ENCODE data around the gene RIN1. TPM values are rescaled to one million over a fixed set of nuclear protein-coding genes. Genes with fewer than 3 reads are reported as not detected.

The RIN1 gene
- total RNA-seq, 3 donors from 2014 or later (not counting 1 experiment from before 2014, with no cell fraction given) = 1.3 to 7.9 (median 2.5) TPM

- H3K27ac Mint-ChIP-seq = no peak overlapping the region
- H3K36me3 ChIP-seq (ENCODE audit: control insufficient read depth, insufficient read depth, low read length) = no peaks in the 10 kb centered on the region
- no peaks in the 10 kb centered on the region for H3K27me3 ChIP-seq (ENCODE audit: control insufficient read depth, insufficient read depth, low read length)
- H3K9me3 Mint-ChIP-seq = no peaks in the 10 kb centered on the region
- DNase-seq (no peak), ATAC-seq (peak in 1 of 3 donors; percentile 31)
- H3K36me3 Mint-ChIP-seq = no peaks in the 10 kb centered on the region
- H3K4me3 Mint-ChIP-seq = no peak overlapping the region
- H3K4me1 ChIP-seq (ENCODE audit: control insufficient read depth, insufficient read depth, low read length) = no peaks in the 10 kb centered on the region
- H3K27ac ChIP-seq (ENCODE audit: low read length) = no peak overlapping the region
- peaks cover 0 to 7% of the 10 kb centered on the region in 2 donors for H3K27me3 Mint-ChIP-seq (ENCODE audit: low read depth in 2 of 2)
- TF ChIP-seq CTCF (IDR thresholded peaks at IDR 0.05) = no peak
- H3K4me1 Mint-ChIP-seq = no peaks in the 10 kb centered on the region
- H3K4me3 ChIP-seq (ENCODE audit: low read length) = no peak overlapping the region
- 96% methylated on average over 6 of the region's 6 CpGs for WGBS (ENCODE audit: insufficient coverage)
- intact Hi-C loops (cut with micrococcal nuclease) = no loop called here
- no peaks in the 10 kb centered on the region for H3K9me3 ChIP-seq (ENCODE audit: control insufficient read depth, insufficient read depth, low read length)
Observed at GRCh38 chr11:66365166-66365565, 28.9 kb upstream of the RIN1 start.

DNA sequence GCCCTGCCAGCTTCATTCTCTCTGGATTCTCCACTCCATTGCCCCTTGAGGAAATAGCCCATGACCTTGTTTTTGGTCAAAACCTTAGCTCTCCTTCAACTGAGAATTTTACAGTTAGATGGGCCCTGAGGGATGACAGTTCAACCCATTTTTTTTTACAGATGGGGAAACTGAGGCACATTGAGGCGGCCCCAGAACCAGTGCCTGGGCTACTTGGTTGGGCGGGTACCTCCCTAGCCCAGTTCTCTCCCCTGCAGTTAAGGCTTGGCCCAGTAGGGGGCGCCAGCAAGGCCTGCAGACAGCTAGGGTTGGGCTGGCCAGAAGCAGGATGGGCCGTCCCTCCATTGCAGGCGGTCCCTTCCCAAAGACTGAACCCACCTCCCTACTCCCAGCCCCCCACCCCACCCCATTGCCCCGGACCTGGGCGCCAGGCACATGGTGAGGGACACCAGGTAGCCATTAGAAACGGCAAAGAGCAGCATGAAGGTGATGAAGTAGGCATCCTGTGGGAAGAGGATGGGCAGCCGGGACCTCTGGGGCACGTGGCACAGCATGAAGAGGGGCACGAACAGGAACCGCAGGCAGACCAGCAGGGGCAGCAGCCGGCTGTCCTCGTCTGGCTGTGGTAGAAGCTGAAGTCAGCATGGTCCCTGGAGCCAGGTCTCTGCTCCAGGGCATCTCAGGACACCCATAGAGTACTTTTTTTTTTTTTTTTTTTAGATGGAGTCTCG, 27.7 kb upstream of the RIN1 start:
- Mint-ChIP-seq H3K4me3 (no peak overlapping the region), H3K36me3 (no peaks in the 10 kb centered on the region), H3K9me3 (no peaks in the 10 kb centered on the region), H3K27me3 (ENCODE audit: low read depth in 2 of 2) (peaks cover 0 to 2% of the 10 kb centered on the region in 2 donors), H3K4me1 (no peaks in the 10 kb centered on the region), H3K27ac (no peak overlapping the region)
- peak; percentile 67 for TF ChIP-seq CTCF (IDR thresholded peaks at IDR 0.05)
- WGBS (ENCODE audit: insufficient coverage) = 85% methylated on average over 13 of the region's 15 CpGs
- intact Hi-C loops (cut with micrococcal nuclease) = no loop called here
- no peak overlapping the region for H3K27ac ChIP-seq (ENCODE audit: low read length)
- H3K4me1 ChIP-seq (ENCODE audit: control insufficient read depth, insufficient read depth, low read length) = no peaks in the 10 kb centered on the region
- ATAC-seq = peak; percentile 58 to 75 (median 60)
- H3K9me3 ChIP-seq (ENCODE audit: control insufficient read depth, insufficient read depth, low read length) = no peaks in the 10 kb centered on the region
- H3K4me3 ChIP-seq (ENCODE audit: low read length) = no peak overlapping the region
- no peaks in the 10 kb centered on the region for H3K36me3 ChIP-seq (ENCODE audit: control insufficient read depth, insufficient read depth, low read length)
- no peaks in the 10 kb centered on the region for H3K27me3 ChIP-seq (ENCODE audit: control insufficient read depth, insufficient read depth, low read length)
- DNase-seq = peak; percentile 58 to 74

DNA sequence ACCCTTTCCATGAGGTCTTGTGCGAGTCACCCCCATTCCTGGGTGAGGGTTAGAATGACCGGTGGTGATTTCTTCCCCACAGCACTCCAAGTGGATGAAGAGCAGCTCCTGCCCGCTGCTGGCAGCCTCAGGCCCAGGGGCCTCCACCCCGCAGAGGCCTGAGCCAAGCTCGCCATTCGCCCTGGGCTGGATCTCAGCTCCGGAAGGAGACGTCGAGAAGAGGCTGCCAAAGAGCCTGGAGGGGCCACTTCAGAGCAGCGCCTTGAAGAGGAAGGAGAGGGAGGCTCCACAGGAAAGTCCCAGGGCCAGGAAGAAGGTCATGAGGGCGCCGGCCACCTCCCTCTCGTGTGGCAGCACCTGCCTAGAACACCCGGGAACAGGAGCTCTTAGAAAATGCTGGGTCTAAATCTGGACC, 27.0 kb upstream of the RIN1 start:
- Mint-ChIP-seq H3K4me3 (no peak overlapping the region), H3K9me3 (no peaks in the 10 kb centered on the region), H3K27ac (no peak overlapping the region), H3K4me1 (no peaks in the 10 kb centered on the region), H3K27me3 (ENCODE audit: low read depth in 2 of 2) (peaks cover 0 to 2% of the 10 kb centered on the region in 2 donors), H3K36me3 (no peaks in the 10 kb centered on the region)
- Histone ChIP-seq H3K4me1 (ENCODE audit: control insufficient read depth, insufficient read depth, low read length) (no peaks in the 10 kb centered on the region), H3K27ac (ENCODE audit: low read length) (no peak overlapping the region), H3K36me3 (ENCODE audit: control insufficient read depth, insufficient read depth, low read length) (no peaks in the 10 kb centered on the region), H3K4me3 (ENCODE audit: low read length) (no peak overlapping the region), H3K9me3 (ENCODE audit: control insufficient read depth, insufficient read depth, low read length) (no peaks in the 10 kb centered on the region), H3K27me3 (ENCODE audit: control insufficient read depth, insufficient read depth, low read length) (no peaks in the 10 kb centered on the region)
- TF ChIP-seq CTCF (IDR thresholded peaks at IDR 0.05) = no peak
- DNase-seq = no peak
- intact Hi-C loops (cut with micrococcal nuclease) = no loop called here
- ATAC-seq = no peak
- WGBS (ENCODE audit: insufficient coverage) = 94% methylated on average over 14 of the region's 14 CpGs
